Activated naive CD8-positive, alpha-beta T cell treated with anti-CD3 and anti-CD28 coated beads for 36 hours (primary cell): ENCODE measurements around the gene SNRPD3. TPM values are rescaled to one million over a fixed set of nuclear protein-coding genes. Genes with fewer than 3 reads are reported as not detected.
"Not testable (repeated sequence)": the region's sequence is repeated elsewhere in the genome, so short reads cannot be mapped to it uniquely, and the experiment has no call there.

Source experiments
- DNase-seq: peaks from one replicate; pipeline ENCODE4 v3.0.0; 2021
- H3K27ac Mint-ChIP-seq: one replicate; pipeline ENCODE4 v1.8.0; 2022; ENCODE audit warnings: mild to moderate bottlenecking, moderate library complexity, mixed read lengths
- H3K27me3 Mint-ChIP-seq: one replicate; pipeline ENCODE4 v1.8.0; 2022; ENCODE audit warnings: mild to moderate bottlenecking, mixed read lengths
- H3K36me3 Mint-ChIP-seq: one replicate; pipeline ENCODE4 v1.8.0; 2021; ENCODE audit warnings: mild to moderate bottlenecking, mixed read lengths
- H3K4me1 Mint-ChIP-seq: one replicate; pipeline ENCODE4 v1.8.0; 2021; ENCODE audit warnings: mixed read lengths
- H3K4me3 Mint-ChIP-seq: one replicate; pipeline ENCODE4 v1.8.0; 2022; ENCODE audit warnings: mild to moderate bottlenecking, moderate library complexity, mixed read lengths
- H3K9me3 Mint-ChIP-seq: one replicate; pipeline ENCODE4 v1.8.0; 2022; ENCODE audit warnings: mixed read lengths
- total RNA-seq, 2 experiments: library from RNA; stranded (reverse); gene quantifications; one replicate each; pipeline ENCODE4 v1.2.3, GENCODE V29; 2021

The SNRPD3 gene
- total RNA-seq, 2 experiments from 2014 or later = 221 to 222 TPM

GRCh38 chr22:24550028-24550901 is 5.5 kb upstream of the SNRPD3 start:
- H3K36me3 Mint-ChIP-seq = peaks cover 13% of the 10 kb centered on the region
- no peaks in the 10 kb centered on the region for H3K27me3 Mint-ChIP-seq
- DNase-seq = no peak
- no peaks in the 10 kb centered on the region for H3K9me3 Mint-ChIP-seq
- H3K4me3 Mint-ChIP-seq = no peak overlapping the region
- H3K27ac Mint-ChIP-seq = no peak overlapping the region
- H3K4me1 Mint-ChIP-seq = peaks cover 15% of the 10 kb centered on the region

GRCh38 chr22:24550902-24551435 is 4.8 kb upstream of the SNRPD3 start:
- H3K4me1 Mint-ChIP-seq = peaks cover 15% of the 10 kb centered on the region

GRCh38 chr22:24552503-24553286 is 3.1 kb upstream of the SNRPD3 start:
- peak overlapping the region; percentile 94 for H3K27ac Mint-ChIP-seq
- peaks cover 27% of the 10 kb centered on the region for H3K36me3 Mint-ChIP-seq
- H3K4me1 Mint-ChIP-seq = peaks cover 24% of the 10 kb centered on the region
- not testable (repeated sequence) for DNase-seq, H3K9me3 Mint-ChIP-seq, H3K27me3 Mint-ChIP-seq
- H3K4me3 Mint-ChIP-seq = peak overlapping the region; percentile 97

More at GRCh38 chr22:24550902-24551435, 4.8 kb upstream of the SNRPD3 start:
- DNase-seq = no peak
- Mint-ChIP-seq H3K27me3 (no peaks in the 10 kb centered on the region), H3K4me3 (no peak overlapping the region), H3K9me3 (no peaks in the 10 kb centered on the region), H3K27ac (peak overlapping the region; percentile 7), H3K36me3 (peaks cover 16% of the 10 kb centered on the region)

- Mint-ChIP-seq H3K27ac (peak overlapping the region; percentile 94), H3K36me3 (peaks cover 38% of the 10 kb centered on the region), H3K4me3 (peak overlapping the region; percentile 97), H3K9me3 (no peaks in the 10 kb centered on the region), H3K4me1 (peaks cover 35% of the 10 kb centered on the region), H3K27me3 (no peaks in the 10 kb centered on the region)
- DNase-seq = no peak
Observed at GRCh38 chr22:24553597-24554312, 2.0 kb upstream of the SNRPD3 start.

GRCh38 chr22:24554313-24555164 is 1.3 kb upstream of the SNRPD3 start, which contains the start of gene GUCD1:
TSS of gene GUCD1 (minus strand) at chr22:24555138. CDS start at chr22:24554991, 147 bp downstream.
- peak; percentile 34 for DNase-seq
- H3K36me3 Mint-ChIP-seq = peaks cover 39% of the 10 kb centered on the region
- H3K9me3 Mint-ChIP-seq = no peaks in the 10 kb centered on the region
- H3K4me1 Mint-ChIP-seq = peaks cover 43% of the 10 kb centered on the region
- H3K27ac Mint-ChIP-seq = peak within 1 kb of the TSS; percentile 99
- H3K4me3 Mint-ChIP-seq = peak within 1 kb of the TSS; percentile 97
- H3K27me3 Mint-ChIP-seq = no peaks in the 10 kb centered on the region

- DNase-seq = no peak
- Mint-ChIP-seq H3K4me1 (peaks cover 49% of the 10 kb centered on the region), H3K27ac (no peak overlapping the region)
Observed at GRCh38 chr22:24559471-24559870, 3.7 kb downstream of the SNRPD3 start.

GRCh38 chr22:24563246-24563645 is 7.4 kb downstream of the SNRPD3 start:
- no peak overlapping the region for H3K27ac Mint-ChIP-seq
- no peak overlapping the region for H3K4me3 Mint-ChIP-seq
- peaks cover 23% of the 10 kb centered on the region for H3K36me3 Mint-ChIP-seq

More at GRCh38 chr22:24559471-24559870, 3.7 kb downstream of the SNRPD3 start:
- Mint-ChIP-seq H3K27me3 (no peaks in the 10 kb centered on the region), H3K9me3 (no peaks in the 10 kb centered on the region), H3K4me3 (no peak overlapping the region), H3K36me3 (peaks cover 48% of the 10 kb centered on the region)

GRCh38 chr22:24564376-24565058 is 8.7 kb downstream of the SNRPD3 start:
- DNase-seq = no peak
- H3K4me3 Mint-ChIP-seq = no peak overlapping the region
- H3K36me3 Mint-ChIP-seq = peaks cover 20% of the 10 kb centered on the region
- no peaks in the 10 kb centered on the region for H3K9me3 Mint-ChIP-seq
- H3K27me3 Mint-ChIP-seq = no peaks in the 10 kb centered on the region
- H3K27ac Mint-ChIP-seq = no peak overlapping the region
- peaks cover 28% of the 10 kb centered on the region for H3K4me1 Mint-ChIP-seq

More at GRCh38 chr22:24563246-24563645, 7.4 kb downstream of the SNRPD3 start:
- DNase-seq = no peak
- Mint-ChIP-seq H3K4me1 (peaks cover 41% of the 10 kb centered on the region), H3K9me3 (no peaks in the 10 kb centered on the region), H3K27me3 (no peaks in the 10 kb centered on the region)

GRCh38 chr22:24565077-24565476 is 9.3 kb downstream of the SNRPD3 start:
- no peaks in the 10 kb centered on the region for H3K9me3 Mint-ChIP-seq
- no peaks in the 10 kb centered on the region for H3K27me3 Mint-ChIP-seq
- no peak for DNase-seq
- peaks cover 25% of the 10 kb centered on the region for H3K4me1 Mint-ChIP-seq
- no peak overlapping the region for H3K4me3 Mint-ChIP-seq
- H3K27ac Mint-ChIP-seq = no peak overlapping the region
- H3K36me3 Mint-ChIP-seq = peaks cover 20% of the 10 kb centered on the region

GRCh38 chr22:24566899-24567511 is 11.2 kb downstream of the SNRPD3 start:
- H3K27ac Mint-ChIP-seq = no peak overlapping the region
- no peak for DNase-seq
- peaks cover 18% of the 10 kb centered on the region for H3K36me3 Mint-ChIP-seq
- H3K27me3 Mint-ChIP-seq = no peaks in the 10 kb centered on the region
- H3K4me3 Mint-ChIP-seq = no peak overlapping the region
- peaks cover 20% of the 10 kb centered on the region for H3K4me1 Mint-ChIP-seq
- H3K9me3 Mint-ChIP-seq = no peaks in the 10 kb centered on the region

GRCh38 chr22:24567668-24568067 is 11.9 kb downstream of the SNRPD3 start:
- no peak for DNase-seq
- Mint-ChIP-seq H3K9me3 (no peaks in the 10 kb centered on the region), H3K27me3 (no peaks in the 10 kb centered on the region), H3K36me3 (peaks cover 15% of the 10 kb centered on the region), H3K4me3 (no peak overlapping the region), H3K27ac (no peak overlapping the region), H3K4me1 (peaks cover 18% of the 10 kb centered on the region)

GRCh38 chr22:24571266-24571665 is 15.5 kb downstream of the SNRPD3 start:
- H3K4me3 Mint-ChIP-seq = no peak overlapping the region
- no peak overlapping the region for H3K27ac Mint-ChIP-seq
- H3K36me3 Mint-ChIP-seq = peaks cover 25% of the 10 kb centered on the region
- H3K4me1 Mint-ChIP-seq = no peaks in the 10 kb centered on the region
- no peak for DNase-seq
- no peaks in the 10 kb centered on the region for H3K9me3 Mint-ChIP-seq
- H3K27me3 Mint-ChIP-seq = no peaks in the 10 kb centered on the region

- peaks cover 21% of the 10 kb centered on the region for H3K36me3 Mint-ChIP-seq
- no peaks in the 10 kb centered on the region for H3K4me1 Mint-ChIP-seq
- no peaks in the 10 kb centered on the region for H3K9me3 Mint-ChIP-seq
- no peak overlapping the region for H3K27ac Mint-ChIP-seq
- no peak overlapping the region for H3K4me3 Mint-ChIP-seq
- no peaks in the 10 kb centered on the region for H3K27me3 Mint-ChIP-seq
- DNase-seq = no peak
Observed at GRCh38 chr22:24576778-24577177, 21.0 kb downstream of the SNRPD3 start.
